PC-3 (cell line): ENCODE results near the gene CBX5. TPM values are rescaled to one million over a fixed set of nuclear protein-coding genes. Genes with fewer than 3 reads are reported as not detected.
"Not testable (repeated sequence)": the region's sequence is repeated elsewhere in the genome, so short reads cannot be mapped to it uniquely, and the experiment has no call there.

Source experiments
- ATAC-seq: fragments of 200-7000 bp; cut with Tn5 transposase; 2 replicates; pipeline ENCODE4 v1.9.1; 2020; ENCODE audit warnings: mild to moderate bottlenecking, moderate library complexity
- BruUV-seq: library from RNA; stranded (reverse); fragments of 400-500 nt; replicated peaks from 2 replicates; lab custom pipeline; 2021; lab: Mats Ljungman, UMichigan
- CTCF ChIA-PET: fragments of 300-600 bp; sonication (Branson Sonifier 250); formaldehyde crosslinking; loops from one replicate; lab custom pipeline; 2022; ENCODE audit warnings: antibody characterized with exemption; lab: Charles Lee
- POLR2A ChIA-PET: fragments of 300-600 bp; sonication (Branson Sonifier 250); formaldehyde crosslinking; loops from one replicate; lab custom pipeline; 2022; ENCODE audit warnings: antibody characterized with exemption; ENCODE audit not compliant: unreplicated experiment; lab: Charles Lee
- DNase-seq: peaks from one replicate; pipeline ENCODE4 v3.0.0-alpha.2; 2015
- H2AFZ ChIP-seq: fragments of 300-600 bp; sonication (generic); 2 replicates; pipeline ENCODE4 v1.6.0; 2016; ENCODE audit warnings: antibody characterized with exemption, low read length
- H3F3A ChIP-seq: fragments of 300-600 bp; sonication (generic); one replicate; pipeline ENCODE4 v1.6.0; 2017; ENCODE audit warnings: antibody characterized with exemption, low read length, control low read depth, mild to moderate bottlenecking; ENCODE audit not compliant: unreplicated experiment
- H3K27ac ChIP-seq: fragments of 300-600 bp; sonication (generic); 2 replicates; pipeline ENCODE4 v1.5.1; 2016; ENCODE audit warnings: mild to moderate bottlenecking, low read length
- H3K27me3 ChIP-seq: fragments of 300-600 bp; sonication (generic); 2 replicates; pipeline ENCODE4 v1.6.1; 2016; ENCODE audit warnings: low read length, mixed read lengths
- H3K36me3 ChIP-seq: fragments of 300-600 bp; sonication (generic); 2 replicates; pipeline ENCODE4 v1.6.1; 2016; ENCODE audit warnings: low read depth, mixed run types, low read length, mixed read lengths
- H3K4me1 ChIP-seq: fragments of 300-600 bp; sonication (generic); 2 replicates; pipeline ENCODE4 v1.5.1; 2016; ENCODE audit warnings: low read length; ENCODE audit not compliant: insufficient read depth
- H3K4me2 ChIP-seq: fragments of 300-600 bp; sonication (generic); 2 replicates; pipeline ENCODE4 v1.6.0; 2016; ENCODE audit warnings: low read length
- H3K4me3 ChIP-seq: fragments of 300-600 bp; sonication (generic); 2 replicates; pipeline ENCODE4 v1.5.1; 2016; ENCODE audit warnings: mild to moderate bottlenecking, low read length, mixed read lengths
- H3K79me2 ChIP-seq: fragments of 300-600 bp; sonication (generic); 2 replicates; pipeline ENCODE4 v1.6.1; 2017; ENCODE audit warnings: low read length, mixed read lengths
- H3K9ac ChIP-seq: fragments of 300-600 bp; sonication (generic); 2 replicates; pipeline ENCODE4 v1.6.0; 2016; ENCODE audit warnings: mild to moderate bottlenecking, low read length
- H3K9me2 ChIP-seq: fragments of 300-600 bp; sonication (generic); replicated peaks from 2 replicates; pipeline ENCODE4 v1.6.1; 2016; ENCODE audit warnings: mixed run types, low read length, mixed read lengths
- H3K9me3 ChIP-seq: fragments of 300-600 bp; sonication (generic); 2 replicates; pipeline ENCODE4 v1.6.1; 2016; ENCODE audit warnings: low read length, mixed read lengths
- H4K20me1 ChIP-seq: fragments of 300-600 bp; sonication (generic); 2 replicates; pipeline ENCODE4 v1.6.1; 2016; ENCODE audit warnings: low read length, mixed read lengths
- EZH2 ChIP-seq: fragments of 300-600 bp; sonication (generic); IDR thresholded peaks from one replicate; pipeline ENCODE4 v1.6.1; 2017; ENCODE audit warnings: antibody characterized with exemption, mild to moderate bottlenecking, low read length; ENCODE audit not compliant: unreplicated experiment
- EZH2phosphoT487 ChIP-seq: fragments of 300-600 bp; sonication (generic); IDR thresholded peaks from 2 replicates; pipeline ENCODE4 v1.6.1; 2018; ENCODE audit warnings: mild to moderate bottlenecking, antibody characterized with exemption, low read length, borderline replicate concordance
- intact Hi-C: fragments of 100-400 bp; cut with micrococcal nuclease; formaldehyde crosslinking; loops from 2 replicates; pipeline ENCODE4 v1.9.0; 2023
- total RNA-seq: library from RNA; depleted of rRNA; stranded (reverse); fragments of >200 nt; gene quantifications from 2 replicates; pipeline ENCODE4 v1.2.3, GENCODE V29; 2014
- TF ChIP-seq, protein P1 (sequence below): fragments of 300-600 bp; sonication (generic); conservative IDR thresholded peaks from 2 replicates; pipeline ENCODE4 v1.5.1; 2017; ENCODE audit warnings: antibody characterized with exemption, low read depth, mild to moderate bottlenecking, low read length

Gene CBX5
- total RNA-seq, 1 experiment from 2014 or later: 14.9 TPM

DNA sequence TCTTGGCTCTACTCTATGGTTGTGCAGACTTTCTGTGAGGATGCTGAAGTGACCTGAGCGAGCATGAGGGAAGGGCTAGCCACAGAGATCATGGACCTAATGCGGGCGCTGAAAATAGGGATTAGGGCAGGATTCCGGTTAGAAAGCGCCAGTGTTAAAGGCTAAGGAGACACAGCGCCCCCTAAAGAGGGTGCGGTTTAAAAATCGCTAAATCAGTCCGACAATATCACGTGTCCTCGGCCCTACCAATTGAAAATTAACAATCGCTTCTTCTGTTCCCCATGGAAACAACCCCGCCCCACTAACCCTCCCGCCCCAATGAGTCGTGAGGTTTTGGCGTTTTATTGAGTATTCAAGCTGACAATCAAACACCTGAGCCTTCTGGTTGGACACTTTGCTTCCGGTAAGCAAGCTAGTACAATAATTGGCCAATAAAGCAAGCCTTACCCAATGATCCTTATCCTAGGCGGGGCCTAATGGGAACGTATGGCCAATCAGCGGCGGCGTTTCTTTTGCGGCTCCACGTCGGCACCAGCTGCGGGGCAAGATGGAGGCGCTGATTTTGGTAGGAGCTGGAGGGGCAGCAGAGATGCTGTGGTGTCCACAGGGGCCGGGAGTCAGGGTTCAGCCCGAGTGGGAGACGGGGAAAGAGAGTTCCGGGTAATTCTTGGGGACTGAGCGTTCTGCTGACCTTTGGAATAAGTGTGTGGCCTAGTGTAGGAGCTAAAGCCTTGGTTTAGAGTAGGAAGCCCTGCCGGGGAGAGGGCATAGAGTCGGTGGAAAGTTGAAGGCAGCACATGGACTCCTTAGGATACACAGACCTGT, 44.9 kb upstream of the CBX5 start, which contains the start of gene COPZ1:
Gene COPZ1, plus strand, starts transcription at position 515 of the 825 bp plus-strand sequence. Its CDS starts 33 bp downstream, at position 548.
- H3F3A ChIP-seq: no peaks in the 10 kb centered on the region
- intact Hi-C loops: loop anchor here (1.0 to 2.0 kb wide), 4 partner anchors 30 to 74 kb away; partner anchors contain the start of genes CBX5 and HNRNPA1
- TF ChIP-seq, protein P1, sequence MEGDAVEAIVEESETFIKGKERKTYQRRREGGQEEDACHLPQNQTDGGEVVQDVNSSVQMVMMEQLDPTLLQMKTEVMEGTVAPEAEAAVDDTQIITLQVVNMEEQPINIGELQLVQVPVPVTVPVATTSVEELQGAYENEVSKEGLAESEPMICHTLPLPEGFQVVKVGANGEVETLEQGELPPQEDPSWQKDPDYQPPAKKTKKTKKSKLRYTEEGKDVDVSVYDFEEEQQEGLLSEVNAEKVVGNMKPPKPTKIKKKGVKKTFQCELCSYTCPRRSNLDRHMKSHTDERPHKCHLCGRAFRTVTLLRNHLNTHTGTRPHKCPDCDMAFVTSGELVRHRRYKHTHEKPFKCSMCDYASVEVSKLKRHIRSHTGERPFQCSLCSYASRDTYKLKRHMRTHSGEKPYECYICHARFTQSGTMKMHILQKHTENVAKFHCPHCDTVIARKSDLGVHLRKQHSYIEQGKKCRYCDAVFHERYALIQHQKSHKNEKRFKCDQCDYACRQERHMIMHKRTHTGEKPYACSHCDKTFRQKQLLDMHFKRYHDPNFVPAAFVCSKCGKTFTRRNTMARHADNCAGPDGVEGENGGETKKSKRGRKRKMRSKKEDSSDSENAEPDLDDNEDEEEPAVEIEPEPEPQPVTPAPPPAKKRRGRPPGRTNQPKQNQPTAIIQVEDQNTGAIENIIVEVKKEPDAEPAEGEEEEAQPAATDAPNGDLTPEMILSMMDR: peak; percentile 86
- TF ChIP-seq EZH2phosphoT487 (no peak), EZH2 (no peak)
- peaks cover 44% of the 10 kb centered on the region for H3K79me2 ChIP-seq
- POLR2A ChIA-PET: interaction anchor here (0.5 to 1.4 kb wide), 8 partner anchors 12 to 937 kb away, joined by 3 to 40 read pairs (median 4); partner anchors contain the start of genes CBX5, HNRNPA1 and TARBP2
- peak within 1 kb of the TSS; percentile 74 for H3K27ac ChIP-seq
- no peaks in the 10 kb centered on the region for H3K9me2 ChIP-seq
- H3K4me3 ChIP-seq: peak within 1 kb of the TSS; percentile 78
- peak within 1 kb of the TSS; percentile 86 for H3K4me2 ChIP-seq
- ATAC-seq (peak; percentile 96), DNase-seq (peak; percentile 99)
- H3K9ac ChIP-seq: peak within 1 kb of the TSS; percentile 98
- CTCF ChIA-PET: interaction anchor here (0.5 to 1.7 kb wide), 26 partner anchors 15 to 1897 kb away, joined by 3 to 16 read pairs (median 4); partner anchors contain the start of genes CBX5, HNRNPA1 and NFE2
- no peaks in the 10 kb centered on the region for H3K27me3 ChIP-seq
- H3K4me1 ChIP-seq: peaks cover 15% of the 10 kb centered on the region
- BruUV-seq: no TSS peak
- no peaks in the 10 kb centered on the region for H4K20me1 ChIP-seq
- no peaks in the 10 kb centered on the region; the same call in 1 of the 2 replicates for H3K36me3 ChIP-seq
- H2AFZ ChIP-seq: peak within 1 kb of the TSS; percentile 96
- no peaks in the 10 kb centered on the region for H3K9me3 ChIP-seq

DNA sequence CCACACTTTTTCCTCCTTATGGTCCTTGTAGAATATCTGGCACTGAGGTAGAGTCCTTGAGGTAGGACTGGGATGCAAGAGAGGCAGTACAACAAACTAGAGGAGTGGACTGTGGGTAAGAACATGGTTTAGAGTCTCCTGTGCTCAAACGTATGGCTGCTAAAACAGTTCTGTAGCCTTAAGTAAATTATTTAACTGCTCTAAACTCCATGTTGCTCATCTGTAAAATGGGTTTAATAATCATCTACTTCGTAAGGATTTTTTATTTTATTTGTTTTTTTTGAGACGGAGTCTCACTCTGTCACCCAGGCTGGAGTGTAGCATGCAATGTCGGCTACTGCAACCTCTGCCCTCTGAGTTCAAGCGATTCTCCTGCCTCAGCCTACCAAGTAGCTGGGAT, 41.4 kb upstream of the CBX5 start:
- H3K9ac ChIP-seq: no peak overlapping the region
- H3K79me2 ChIP-seq: peaks cover 12% of the 10 kb centered on the region
- H3F3A ChIP-seq: no peaks in the 10 kb centered on the region
- H3K4me2 ChIP-seq: no peak overlapping the region
- H4K20me1 ChIP-seq: no peaks in the 10 kb centered on the region
- no peaks in the 10 kb centered on the region for H3K9me2 ChIP-seq
- H2AFZ ChIP-seq: no peak overlapping the region
- intact Hi-C loops: no loop called here
- H3K27me3 ChIP-seq: no peaks in the 10 kb centered on the region
- no peak overlapping the region for H3K4me3 ChIP-seq
- no TSS peak for BruUV-seq
- no peak for ATAC-seq
- DNase-seq: no peak
- H3K9me3 ChIP-seq: no peaks in the 10 kb centered on the region
- TF ChIP-seq, protein P1: no peak
- TF ChIP-seq EZH2 (no peak), EZH2phosphoT487 (no peak)
- CTCF ChIA-PET: no interaction called here
- peaks cover 6% of the 10 kb centered on the region for H3K4me1 ChIP-seq
- H3K27ac ChIP-seq: no peak overlapping the region
- no peaks in the 10 kb centered on the region for H3K36me3 ChIP-seq
- POLR2A ChIA-PET: no interaction called here

DNA sequence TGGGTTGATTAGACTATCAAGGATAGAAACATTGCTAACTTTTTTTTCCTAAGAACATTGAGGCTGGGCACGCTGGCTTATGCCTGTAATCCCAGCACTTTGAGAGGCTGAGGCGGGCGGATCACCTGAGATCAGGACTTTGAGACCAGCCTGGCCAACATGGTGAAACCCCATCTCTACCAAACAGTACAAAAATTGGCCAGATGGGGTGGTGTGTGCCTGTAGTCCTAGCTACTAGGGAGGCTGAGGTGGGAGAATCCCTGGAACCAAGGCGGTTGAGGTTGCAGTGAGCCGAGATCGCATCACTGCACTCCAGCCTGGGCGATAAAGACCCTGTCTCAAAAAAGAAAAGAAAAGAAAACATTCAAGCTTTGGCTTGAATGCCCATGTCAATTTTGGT, 32.4 kb upstream of the CBX5 start:
- H3K9ac ChIP-seq, POLR2A ChIA-PET, H3K4me3 ChIP-seq, H3F3A ChIP-seq, ATAC-seq, H2AFZ ChIP-seq, H3K4me1 ChIP-seq, H3K9me3 ChIP-seq, H3K4me2 ChIP-seq, H3K36me3 ChIP-seq, H3K27ac ChIP-seq, DNase-seq, intact Hi-C loops, H3K79me2 ChIP-seq, BruUV-seq, H4K20me1 ChIP-seq, H3K27me3 ChIP-seq, H3K9me2 ChIP-seq: not testable (repeated sequence)
- CTCF ChIA-PET: interaction anchor here (0.7 kb wide), 1 partner anchor 76 kb away, joined by 3 read pairs; no protein-coding TSS in a partner anchor
